HCT116 (cell line): Measurements from ENCODE around the gene SLC4A9. TPM values are rescaled to one million over a fixed set of nuclear protein-coding genes. Genes with fewer than 3 reads are reported as not detected.

ENCODE experiments used
- ATAC-seq: fragments of 200-7000 bp; cut with Tn5 transposase; 2 replicates; pipeline ENCODE4 v1.9.1; 2020; ENCODE audit warnings: mild to moderate bottlenecking, moderate library complexity
- BruUV-seq: library from RNA; stranded (reverse); fragments of 400-500 nt; replicated peaks from 2 replicates; lab custom pipeline; 2021; lab: Mats Ljungman, UMichigan
- CTCF ChIA-PET: fragments of 300-600 bp; sonication (Branson Sonifier 250); formaldehyde crosslinking; loops from one replicate; lab custom pipeline; 2021; ENCODE audit warnings: antibody characterized with exemption; lab: Charles Lee
- POLR2A ChIA-PET: fragments of 300-600, 350-600 bp; sonication (Branson Sonifier 250); formaldehyde crosslinking; loops from one replicate; lab custom pipeline; 2021; ENCODE audit warnings: antibody characterized with exemption; lab: Charles Lee
- RAD21 ChIA-PET, 2 experiments: fragments of 300-600 bp; sonication (Branson Sonifier 250); formaldehyde crosslinking; loops; one replicate each; lab custom pipeline; 2023; ENCODE audit warnings: low total read pairs in 2 of 2; ENCODE audit not compliant: uncharacterized antibody in 2 of 2, unreplicated experiment in 2 of 2, low non-redundant PET in 1 of 2; lab: Charles Lee
- DNase-seq: peaks from one replicate; pipeline ENCODE4 v3.0.0-alpha.2; 2010; ENCODE audit warnings: low read depth, low spot score
- H2AFZ ChIP-seq: fragments of 200-600 bp; shearing (Covaris generic), sonication (generic); 2 replicates; pipeline ENCODE4 v1.6.1; 2017; ENCODE audit warnings: low read depth, mixed run types, mixed read lengths, antibody characterized with exemption, low read length; ENCODE audit not compliant: poor library complexity, severe bottlenecking
- H3K27ac ChIP-seq: 2 replicates; pipeline ENCODE4 v1.5.1; 2012; ENCODE audit warnings: low read depth, low read length
- H3K27me3 ChIP-seq: fragments of 200-600 bp; sonication (generic); 2 replicates; pipeline ENCODE4 v1.6.1; 2016; ENCODE audit warnings: mixed run types, low read length, mixed read lengths; ENCODE audit not compliant: insufficient read depth
- H3K36me3 ChIP-seq, 2 experiments: fragments of 200-500 bp in 1 of 2; fragments of 200-600 bp in 1 of 2; sonication (Bioruptor generic) in 1 of 2; sonication (generic) in 1 of 2; 2 replicates each; pipeline versions ENCODE4 v1.5.1 to v1.6.1; 2014 to 2016; ENCODE audit warnings: low read length in 2 of 2, inconsistent platforms in 1 of 2, mixed read lengths in 1 of 2, mixed run types in 1 of 2; ENCODE audit not compliant: insufficient read depth in 2 of 2, control insufficient read depth in 1 of 2
- H3K4me1 ChIP-seq, 2 experiments: fragments of 200-600 bp in 1 of 2; sonication (generic) in 1 of 2; 2 replicates each; pipeline versions ENCODE4 v1.5.1 to v1.6.1; 2012 to 2017; ENCODE audit warnings: low read length in 2 of 2, inconsistent platforms in 1 of 2, mild to moderate bottlenecking in 1 of 2, mixed read lengths in 1 of 2, mixed run types in 1 of 2, moderate library complexity in 1 of 2; ENCODE audit not compliant: insufficient read depth in 2 of 2, control insufficient read depth in 1 of 2
- H3K4me2 ChIP-seq: fragments of 200-600 bp; sonication (generic); 2 replicates; pipeline ENCODE4 v1.6.1; 2017; ENCODE audit warnings: mixed run types, low read length, mixed read lengths
- H3K4me3 ChIP-seq, 2 experiments: fragments of 200-600 bp in 1 of 2; sonication (generic) in 1 of 2; replicated peaks in 1 of 2; 2 replicates each; pipeline ENCODE4 v1.5.1; 2011 to 2016; ENCODE audit warnings: low read length in 2 of 2, control low read depth in 1 of 2, low read depth in 1 of 2, mild to moderate bottlenecking in 1 of 2, mixed read lengths in 1 of 2, mixed run types in 1 of 2
- H3K79me2 ChIP-seq: fragments of 200-600 bp; sonication (generic); 2 replicates; pipeline ENCODE4 v1.6.1; 2017; ENCODE audit warnings: mild to moderate bottlenecking, mixed run types, low read length, moderate library complexity, mixed read lengths; ENCODE audit not compliant: insufficient read depth
- H3K9ac ChIP-seq: fragments of 200-600 bp; sonication (generic); 2 replicates; pipeline ENCODE4 v1.6.1; 2016; ENCODE audit warnings: low read length, mixed read lengths
- H3K9me2 ChIP-seq: fragments of 200-600 bp; sonication (generic), shearing (Covaris generic); 2 replicates; pipeline ENCODE4 v1.6.1; 2017; ENCODE audit warnings: mixed run types, mild to moderate bottlenecking, moderate library complexity; ENCODE audit not compliant: insufficient read depth
- H3K9me3 ChIP-seq, 2 experiments: fragments of 200-500 bp in 1 of 2; fragments of 200-600 bp in 1 of 2; sonication (Bioruptor generic) in 1 of 2; sonication (generic) in 1 of 2; 2 replicates each; pipeline ENCODE4 v1.6.1; 2014 to 2017; ENCODE audit warnings: low read length in 2 of 2, mixed read lengths in 2 of 2, inconsistent platforms in 1 of 2, low read depth in 1 of 2, mild to moderate bottlenecking in 1 of 2, mixed run types in 1 of 2, moderate library complexity in 1 of 2; ENCODE audit not compliant: control insufficient read depth in 1 of 2, insufficient read depth in 1 of 2
- H4K20me1 ChIP-seq: fragments of 200-600 bp; sonication (generic), shearing (Covaris generic); 2 replicates; pipeline ENCODE4 v1.6.1; 2017; ENCODE audit warnings: mixed run types, mild to moderate bottlenecking, moderate library complexity; ENCODE audit not compliant: insufficient read depth
- CBX3 ChIP-seq: IDR thresholded peaks from 2 replicates; pipeline ENCODE4 v1.6.1; 2012; ENCODE audit warnings: low read depth
- CEBPB ChIP-seq: IDR thresholded peaks from 2 replicates; pipeline ENCODE4 v1.6.1; 2012; ENCODE audit warnings: low read depth
- EGR1 ChIP-seq: IDR thresholded peaks from 2 replicates; pipeline ENCODE4 v1.6.1; 2012; ENCODE audit warnings: low read depth
- ELF1 ChIP-seq: IDR thresholded peaks from 2 replicates; pipeline ENCODE4 v1.6.1; 2012; ENCODE audit warnings: low read depth, borderline replicate concordance
- FOSL1 ChIP-seq: IDR thresholded peaks from 2 replicates; pipeline ENCODE4 v1.6.1; 2012; ENCODE audit warnings: low read depth
- JUND ChIP-seq: IDR thresholded peaks from 2 replicates; pipeline ENCODE4 v1.6.1; 2012
- POLR2A ChIP-seq: IDR thresholded peaks from 2 replicates; pipeline ENCODE4 v1.7.0; 2011; ENCODE audit warnings: borderline replicate concordance; ENCODE audit not compliant: insufficient read depth, insufficient read length; ENCODE audit errors: extremely low read depth
- POLR2AphosphoS5 ChIP-seq: IDR thresholded peaks from 2 replicates; pipeline ENCODE4 v1.6.1; 2011; ENCODE audit warnings: mild to moderate bottlenecking, low read depth, low read length, moderate library complexity
- RAD21 ChIP-seq: IDR thresholded peaks from 2 replicates; pipeline ENCODE4 v1.6.1; 2012; ENCODE audit warnings: low read depth, mild to moderate bottlenecking
- SIN3A ChIP-seq: IDR thresholded peaks from 2 replicates; pipeline ENCODE4 v1.6.1; 2012; ENCODE audit warnings: low read depth
- SRF ChIP-seq: IDR thresholded peaks from 2 replicates; pipeline ENCODE4 v1.6.1; 2012; ENCODE audit warnings: low read depth
- TCF7L2 ChIP-seq: IDR thresholded peaks from 2 replicates; pipeline ENCODE4 v1.7.0; 2011; ENCODE audit warnings: borderline replicate concordance, inconsistent platforms; ENCODE audit not compliant: insufficient read depth, insufficient read length; ENCODE audit errors: extremely low read depth
- YY1 ChIP-seq: IDR thresholded peaks from 2 replicates; pipeline ENCODE4 v1.6.1; 2011; ENCODE audit warnings: low read length, low read depth, moderate library complexity, mild to moderate bottlenecking; ENCODE audit not compliant: insufficient replicate concordance; ENCODE audit errors: extremely low read depth
- ZBTB33 ChIP-seq: IDR thresholded peaks from 2 replicates; pipeline ENCODE4 v1.6.1; 2011; ENCODE audit warnings: mild to moderate bottlenecking, low read length, moderate library complexity; ENCODE audit not compliant: insufficient replicate concordance; ENCODE audit errors: extremely low read depth
- ZFX ChIP-seq: fragments of 450-650 bp; IDR thresholded peaks from 2 replicates; pipeline ENCODE4 v1.6.1; 2017
- intact Hi-C: fragments of 100-400 bp; cut with micrococcal nuclease; formaldehyde crosslinking; loops from 2 replicates; pipeline ENCODE4 v1.10.0; 2022
- total RNA-seq: library from RNA; stranded (reverse); gene quantifications from one replicate; pipeline ENCODE4 v1.2.1, GENCODE V29; 2021; ENCODE audit not compliant: unreplicated experiment
- TF ChIP-seq, protein P1 (sequence below): IDR thresholded peaks from 2 replicates; pipeline ENCODE4 v1.6.1; 2012
- TF ChIP-seq, protein P2 (sequence below): IDR thresholded peaks from 2 replicates; pipeline ENCODE4 v1.6.1; 2012; ENCODE audit warnings: low read depth
- TF ChIP-seq, protein P3 (sequence below), 3 experiments: fragments of 200-600 bp in 1 of 3; sonication (generic) in 1 of 3; IDR thresholded peaks in 2 of 3; conservative IDR thresholded peaks in 1 of 3; 2 replicates each; pipeline ENCODE4 v1.5.1; 2012 to 2017; ENCODE audit warnings: low read depth in 2 of 3, low read length in 2 of 3, antibody characterized with exemption in 1 of 3, borderline replicate concordance in 1 of 3, control low read depth in 1 of 3, mild to moderate bottlenecking in 1 of 3, mixed read lengths in 1 of 3, mixed run types in 1 of 3, moderate library complexity in 1 of 3; ENCODE audit not compliant: insufficient read depth in 1 of 3
- TF ChIP-seq, protein P4 (sequence below): IDR thresholded peaks from 2 replicates; pipeline ENCODE4 v1.6.1; 2012

Gene SLC4A9
- total RNA-seq, 1 experiment from 2014 or later = 0.49 TPM

DNA sequence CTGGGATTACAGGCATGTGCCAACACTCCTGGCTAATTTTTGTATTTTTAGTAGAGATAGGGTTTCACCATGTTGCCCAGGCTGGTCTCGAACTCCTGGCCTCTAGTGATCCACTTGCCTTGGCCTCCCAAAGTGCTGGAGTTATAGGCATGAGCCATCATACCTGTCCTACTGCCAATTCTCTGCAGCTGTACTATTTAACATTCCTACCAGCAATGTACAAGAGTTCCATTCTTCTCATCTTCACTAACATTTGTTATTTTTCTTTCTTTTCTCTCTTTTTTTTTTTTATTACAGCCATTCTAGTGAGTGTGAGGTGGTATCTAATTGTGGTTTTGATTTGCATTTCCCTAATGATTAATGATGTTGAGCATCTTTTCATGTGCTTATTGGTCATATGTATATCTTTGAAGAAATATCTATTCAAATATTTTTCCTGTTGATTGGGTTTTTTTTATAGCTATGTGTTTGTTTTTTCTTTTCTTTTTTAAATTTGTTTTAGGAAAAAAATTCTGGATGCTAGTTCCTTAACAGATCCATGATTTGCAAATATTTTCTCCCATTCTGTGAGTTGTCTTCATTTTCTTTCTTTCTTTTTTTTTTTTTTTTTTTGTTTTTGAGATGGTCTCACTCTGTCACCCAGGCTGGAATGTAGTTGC lies 59.0 kb downstream of the SLC4A9 start:
- RAD21 ChIA-PET = no interaction called here
- peaks cover 96% of the 10 kb centered on the region for H3K79me2 ChIP-seq

More for the DNA sequence above, 59.0 kb downstream of the SLC4A9 start:
- ATAC-seq = no peak
- intact Hi-C loops = no loop called here
- no peaks in the 10 kb centered on the region for H3K36me3 ChIP-seq
- no peaks in the 10 kb centered on the region for H3K27me3 ChIP-seq
- H3K4me2 ChIP-seq = no peak overlapping the region
- no peaks in the 10 kb centered on the region for H3K9me2 ChIP-seq
- DNase-seq = no peak
- no peak overlapping the region for H3K4me3 ChIP-seq
- ChIA-PET CTCF (no interaction called here), POLR2A (interaction anchor here (0.9 to 1.3 kb wide), 3 partner anchors 11 to 73 kb away, joined by 3 to 4 read pairs (median 3); partner anchors contain the start of gene HBEGF)
- H3K27ac ChIP-seq = no peak overlapping the region
- H3K4me1 ChIP-seq = no peaks in the 10 kb centered on the region; a peak in 1 of 4 replicates
- no peak overlapping the region for H3K9ac ChIP-seq
- H4K20me1 ChIP-seq = peaks cover 9% of the 10 kb centered on the region; the same call in 1 of the 2 replicates
- no TSS peak for BruUV-seq
- no peak overlapping the region for H2AFZ ChIP-seq
- TF ChIP-seq CBX3 (no peak), ZBTB33 (no peak), POLR2A (no peak), CEBPB (no peak), SIN3A (no peak), EGR1 (no peak), SRF (no peak), POLR2AphosphoS5 (no peak), FOSL1 (no peak), ZFX (no peak), TCF7L2 (no peak), JUND (no peak), YY1 (no peak), RAD21 (no peak), ELF1 (no peak)
- TF ChIP-seq, protein P1, sequence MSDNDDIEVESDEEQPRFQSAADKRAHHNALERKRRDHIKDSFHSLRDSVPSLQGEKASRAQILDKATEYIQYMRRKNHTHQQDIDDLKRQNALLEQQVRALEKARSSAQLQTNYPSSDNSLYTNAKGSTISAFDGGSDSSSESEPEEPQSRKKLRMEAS = no peak
- TF ChIP-seq, protein P2, sequence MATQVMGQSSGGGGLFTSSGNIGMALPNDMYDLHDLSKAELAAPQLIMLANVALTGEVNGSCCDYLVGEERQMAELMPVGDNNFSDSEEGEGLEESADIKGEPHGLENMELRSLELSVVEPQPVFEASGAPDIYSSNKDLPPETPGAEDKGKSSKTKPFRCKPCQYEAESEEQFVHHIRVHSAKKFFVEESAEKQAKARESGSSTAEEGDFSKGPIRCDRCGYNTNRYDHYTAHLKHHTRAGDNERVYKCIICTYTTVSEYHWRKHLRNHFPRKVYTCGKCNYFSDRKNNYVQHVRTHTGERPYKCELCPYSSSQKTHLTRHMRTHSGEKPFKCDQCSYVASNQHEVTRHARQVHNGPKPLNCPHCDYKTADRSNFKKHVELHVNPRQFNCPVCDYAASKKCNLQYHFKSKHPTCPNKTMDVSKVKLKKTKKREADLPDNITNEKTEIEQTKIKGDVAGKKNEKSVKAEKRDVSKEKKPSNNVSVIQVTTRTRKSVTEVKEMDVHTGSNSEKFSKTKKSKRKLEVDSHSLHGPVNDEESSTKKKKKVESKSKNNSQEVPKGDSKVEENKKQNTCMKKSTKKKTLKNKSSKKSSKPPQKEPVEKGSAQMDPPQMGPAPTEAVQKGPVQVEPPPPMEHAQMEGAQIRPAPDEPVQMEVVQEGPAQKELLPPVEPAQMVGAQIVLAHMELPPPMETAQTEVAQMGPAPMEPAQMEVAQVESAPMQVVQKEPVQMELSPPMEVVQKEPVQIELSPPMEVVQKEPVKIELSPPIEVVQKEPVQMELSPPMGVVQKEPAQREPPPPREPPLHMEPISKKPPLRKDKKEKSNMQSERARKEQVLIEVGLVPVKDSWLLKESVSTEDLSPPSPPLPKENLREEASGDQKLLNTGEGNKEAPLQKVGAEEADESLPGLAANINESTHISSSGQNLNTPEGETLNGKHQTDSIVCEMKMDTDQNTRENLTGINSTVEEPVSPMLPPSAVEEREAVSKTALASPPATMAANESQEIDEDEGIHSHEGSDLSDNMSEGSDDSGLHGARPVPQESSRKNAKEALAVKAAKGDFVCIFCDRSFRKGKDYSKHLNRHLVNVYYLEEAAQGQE = no peak
- TF ChIP-seq, protein P3, sequence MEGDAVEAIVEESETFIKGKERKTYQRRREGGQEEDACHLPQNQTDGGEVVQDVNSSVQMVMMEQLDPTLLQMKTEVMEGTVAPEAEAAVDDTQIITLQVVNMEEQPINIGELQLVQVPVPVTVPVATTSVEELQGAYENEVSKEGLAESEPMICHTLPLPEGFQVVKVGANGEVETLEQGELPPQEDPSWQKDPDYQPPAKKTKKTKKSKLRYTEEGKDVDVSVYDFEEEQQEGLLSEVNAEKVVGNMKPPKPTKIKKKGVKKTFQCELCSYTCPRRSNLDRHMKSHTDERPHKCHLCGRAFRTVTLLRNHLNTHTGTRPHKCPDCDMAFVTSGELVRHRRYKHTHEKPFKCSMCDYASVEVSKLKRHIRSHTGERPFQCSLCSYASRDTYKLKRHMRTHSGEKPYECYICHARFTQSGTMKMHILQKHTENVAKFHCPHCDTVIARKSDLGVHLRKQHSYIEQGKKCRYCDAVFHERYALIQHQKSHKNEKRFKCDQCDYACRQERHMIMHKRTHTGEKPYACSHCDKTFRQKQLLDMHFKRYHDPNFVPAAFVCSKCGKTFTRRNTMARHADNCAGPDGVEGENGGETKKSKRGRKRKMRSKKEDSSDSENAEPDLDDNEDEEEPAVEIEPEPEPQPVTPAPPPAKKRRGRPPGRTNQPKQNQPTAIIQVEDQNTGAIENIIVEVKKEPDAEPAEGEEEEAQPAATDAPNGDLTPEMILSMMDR (IDR thresholded peaks at IDR 0.05 in 2 of 3, conservative IDR thresholded peaks at IDR 0.05 in 1 of 3; ENCODE audit: borderline replicate concordance in 1 of 3, insufficient read depth in 1 of 3, low read depth in 2 of 3, low read length in 2 of 3) = no peak
- TF ChIP-seq, protein P4, sequence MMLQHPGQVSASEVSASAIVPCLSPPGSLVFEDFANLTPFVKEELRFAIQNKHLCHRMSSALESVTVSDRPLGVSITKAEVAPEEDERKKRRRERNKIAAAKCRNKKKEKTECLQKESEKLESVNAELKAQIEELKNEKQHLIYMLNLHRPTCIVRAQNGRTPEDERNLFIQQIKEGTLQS = no peak
- no peaks in the 10 kb centered on the region for H3K9me3 ChIP-seq
